HG02970 (cell line): ENCODE measurements around the gene SLC43A1.
"Not testable (repeated sequence)": the region's sequence is repeated elsewhere in the genome, so short reads cannot be mapped to it uniquely, and the experiment has no call there.

ENCODE experiments used
- ATAC-seq: cut with Tn5 transposase; IDR thresholded peaks from one replicate; pipeline ENCODE4 v1.9.1; 2021; ENCODE audit warnings: mild to moderate bottlenecking, moderate library complexity, moderate number of reproducible peaks; ENCODE audit not compliant: unreplicated experiment, low FRiP score

The SLC43A1 gene

GRCh38 chr11:57462597-57462996 is 52.9 kb downstream of the SLC43A1 start:
- ATAC-seq: no peak

- no peak for ATAC-seq
Observed at GRCh38 chr11:57461841-57462489, 53.5 kb downstream of the SLC43A1 start.

- no peak for ATAC-seq
Observed at GRCh38 chr11:57460758-57461749, 54.4 kb downstream of the SLC43A1 start.

GRCh38 chr11:57460022-57460757 is 55.3 kb downstream of the SLC43A1 start, which contains the start of gene RTN4RL2:
TSS of gene RTN4RL2 (plus strand) at chr11:57460528. CDS start at chr11:57460866, 338 bp downstream.
- ATAC-seq: no peak

- ATAC-seq: no peak
Observed at GRCh38 chr11:57459164-57460021, 56.1 kb downstream of the SLC43A1 start.

GRCh38 chr11:57458410-57459163 is 56.9 kb downstream of the SLC43A1 start:
- ATAC-seq: no peak

GRCh38 chr11:57458060-57458409 is 57.5 kb downstream of the SLC43A1 start:
- ATAC-seq: no peak

- ATAC-seq: no peak
Observed at GRCh38 chr11:57457643-57458023, 57.9 kb downstream of the SLC43A1 start.

GRCh38 chr11:57456960-57457642 is 58.4 kb downstream of the SLC43A1 start:
- ATAC-seq: no peak

GRCh38 chr11:57453543-57454177 is 61.8 kb downstream of the SLC43A1 start:
- no peak for ATAC-seq

GRCh38 chr11:57446055-57446454 is 69.4 kb downstream of the SLC43A1 start:
- ATAC-seq: no peak

GRCh38 chr11:57445122-57445394 is 70.4 kb downstream of the SLC43A1 start:
- ATAC-seq: not testable (repeated sequence)

- ATAC-seq: no peak
Observed at GRCh38 chr11:57444362-57445121, 71.0 kb downstream of the SLC43A1 start.

- ATAC-seq: no peak
Observed at GRCh38 chr11:57440744-57441414, 74.6 kb downstream of the SLC43A1 start.

- ATAC-seq: no peak
Observed at GRCh38 chr11:57439786-57440185, 75.7 kb downstream of the SLC43A1 start.

GRCh38 chr11:57438345-57439285 is 76.9 kb downstream of the SLC43A1 start:
- no peak for ATAC-seq
